Measurements from ENCODE around the gene LBX1. TPM values are rescaled to one million over a fixed set of nuclear protein-coding genes. Genes with fewer than 3 reads are reported as not detected.
A peak's percentile ranks its signal among the peaks of the same experiment; 100 is the strongest.
"Not testable (repeated sequence)": the region's sequence is repeated elsewhere in the genome, so short reads cannot be mapped to it uniquely, and the experiment has no call there.

LBX1 gene
- total RNA-seq, 1 donor from 2014 or later: 4.7 TPM

GRCh38 chr10:101216207-101217043, 12.8 kb downstream of the LBX1 start:
- peak overlapping the region; percentile 77 for H3K4me3 Mint-ChIP-seq
- H3K9me3 Mint-ChIP-seq: no peaks in the 10 kb centered on the region
- H3K4me1 Mint-ChIP-seq (ENCODE audit: unreplicated experiment): peaks cover 16% of the 10 kb centered on the region
- peak overlapping the region; percentile 55 for H3K27ac Mint-ChIP-seq
- peaks cover 94% of the 10 kb centered on the region for H3K27me3 Mint-ChIP-seq
- no peak for DNase-seq (ENCODE audit: extremely low spot score, unreplicated experiment)
- TF ChIP-seq CTCF (conservative IDR thresholded peaks at IDR 0.05): no peak
- H3K36me3 Mint-ChIP-seq: peaks cover 2% of the 10 kb centered on the region

DNA sequence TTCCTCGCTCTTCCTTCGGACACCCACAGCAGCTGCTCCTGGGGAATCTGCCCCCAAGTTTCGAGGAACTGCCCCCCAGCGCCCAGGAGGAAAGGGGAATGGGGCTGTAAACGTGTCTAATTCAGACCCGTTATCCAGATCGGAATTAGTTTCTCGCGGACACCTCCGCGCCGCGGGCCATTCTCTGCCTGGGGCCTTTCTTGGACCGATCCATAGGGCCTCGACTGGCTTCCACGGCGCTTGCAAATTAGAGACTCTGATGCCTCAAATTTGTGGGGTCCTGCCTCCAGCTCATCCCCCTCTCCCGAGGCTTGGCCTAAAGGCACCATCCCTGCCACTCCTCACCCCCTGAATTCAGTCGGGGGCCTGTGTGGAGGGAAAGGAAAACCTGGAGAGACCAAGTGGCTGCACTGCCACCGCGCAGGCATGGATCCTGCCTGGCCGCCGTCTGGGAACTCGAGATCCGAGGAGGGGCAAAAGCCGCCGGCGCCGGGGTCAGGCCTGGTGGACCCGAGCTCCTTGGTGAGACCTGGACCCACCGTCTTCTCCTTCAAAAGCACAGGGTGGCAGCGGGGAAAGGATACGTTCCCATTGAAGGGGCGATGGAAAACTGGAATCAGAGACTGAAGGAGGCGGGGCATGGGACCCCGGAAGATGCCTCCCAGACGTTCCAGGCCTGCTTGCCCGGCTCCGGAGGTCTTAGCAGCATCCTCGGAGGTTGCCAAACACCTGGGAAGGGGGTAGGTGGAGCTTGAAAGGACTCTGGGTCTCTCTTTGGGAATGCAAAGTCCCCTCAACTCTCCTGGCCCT, 13.7 kb downstream of the LBX1 start:
- Mint-ChIP-seq H3K9me3 (no peaks in the 10 kb centered on the region), H3K4me1 (ENCODE audit: unreplicated experiment) (peaks cover 14% of the 10 kb centered on the region), H3K27me3 (peaks cover 94% of the 10 kb centered on the region), H3K36me3 (no peaks in the 10 kb centered on the region), H3K4me3 (peak overlapping the region; percentile 83), H3K27ac (no peak overlapping the region)
- DNase-seq (ENCODE audit: extremely low spot score, unreplicated experiment): no peak
- TF ChIP-seq CTCF (conservative IDR thresholded peaks at IDR 0.05): no peak

GRCh38 chr10:101214446-101215396, 14.5 kb downstream of the LBX1 start:
- Mint-ChIP-seq H3K36me3 (no peaks in the 10 kb centered on the region), H3K4me3 (peak overlapping the region; percentile 83), H3K9me3 (no peaks in the 10 kb centered on the region), H3K27ac (no peak overlapping the region), H3K4me1 (ENCODE audit: unreplicated experiment) (peaks cover 14% of the 10 kb centered on the region), H3K27me3 (peaks cover 94% of the 10 kb centered on the region)
- peak; percentile 98 for TF ChIP-seq CTCF (conservative IDR thresholded peaks at IDR 0.05)
- no peak for DNase-seq (ENCODE audit: extremely low spot score, unreplicated experiment)

- H3K36me3 Mint-ChIP-seq: no peaks in the 10 kb centered on the region
- TF ChIP-seq CTCF (conservative IDR thresholded peaks at IDR 0.05): no peak
- no peaks in the 10 kb centered on the region for H3K4me1 Mint-ChIP-seq (ENCODE audit: unreplicated experiment)
- no peaks in the 10 kb centered on the region for H3K9me3 Mint-ChIP-seq
- H3K27me3 Mint-ChIP-seq: peaks cover 75% of the 10 kb centered on the region
- no peak overlapping the region for H3K4me3 Mint-ChIP-seq
- no peak overlapping the region for H3K27ac Mint-ChIP-seq
- no peak for DNase-seq (ENCODE audit: extremely low spot score, unreplicated experiment)
These were observed 20.7 kb downstream of the LBX1 start for GRCh38 chr10:101208543-101208942.

- no peaks in the 10 kb centered on the region for H3K4me1 Mint-ChIP-seq (ENCODE audit: unreplicated experiment)
- DNase-seq (ENCODE audit: extremely low spot score, unreplicated experiment): no peak
- no peaks in the 10 kb centered on the region for H3K9me3 Mint-ChIP-seq
- H3K27ac Mint-ChIP-seq: no peak overlapping the region
- no peak for TF ChIP-seq CTCF (conservative IDR thresholded peaks at IDR 0.05)
- H3K27me3 Mint-ChIP-seq: peaks cover 77% of the 10 kb centered on the region
- no peak overlapping the region for H3K4me3 Mint-ChIP-seq
- no peaks in the 10 kb centered on the region for H3K36me3 Mint-ChIP-seq
These were observed 22.2 kb downstream of the LBX1 start for GRCh38 chr10:101207026-101207425.

GRCh38 chr10:101202667-101203066, 26.6 kb downstream of the LBX1 start:
- H3K4me3 Mint-ChIP-seq; H3K36me3 Mint-ChIP-seq; H3K9me3 Mint-ChIP-seq; H3K4me1 Mint-ChIP-seq (ENCODE audit: unreplicated experiment); H3K27ac Mint-ChIP-seq; DNase-seq (ENCODE audit: extremely low spot score, unreplicated experiment): not testable (repeated sequence)
- peaks cover 71% of the 10 kb centered on the region for H3K27me3 Mint-ChIP-seq

DNA sequence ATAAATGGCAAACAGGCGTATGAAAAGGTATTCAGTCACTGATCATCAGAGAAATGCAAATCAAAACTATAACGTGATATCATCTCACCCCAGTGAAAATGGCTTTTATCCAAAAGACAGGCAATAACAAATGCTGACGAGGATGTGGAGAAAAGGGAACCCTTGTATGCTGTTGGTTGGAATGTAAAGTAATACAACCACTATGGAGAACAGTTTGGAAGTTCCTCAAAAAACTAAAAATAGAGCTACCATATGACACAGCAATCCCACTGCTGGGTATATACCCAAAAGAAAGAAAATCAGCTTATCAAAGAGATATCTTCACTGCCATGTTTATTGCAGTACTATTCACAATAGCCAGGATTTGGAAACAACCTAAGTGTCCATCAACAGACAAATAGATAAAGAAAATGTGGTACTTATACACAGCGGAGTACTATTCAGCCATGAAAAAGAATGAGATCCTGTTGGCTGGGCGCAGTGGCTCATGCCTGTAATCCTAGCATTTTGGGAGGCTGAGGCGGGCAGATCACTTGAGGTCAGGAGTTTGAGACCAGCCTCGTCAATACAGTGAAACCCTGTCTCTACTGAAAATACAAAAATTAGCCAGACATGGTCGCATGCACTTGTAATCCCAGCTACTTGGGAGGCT, 30.8 kb downstream of the LBX1 start:
- H3K4me1 Mint-ChIP-seq (ENCODE audit: unreplicated experiment); H3K36me3 Mint-ChIP-seq; H3K4me3 Mint-ChIP-seq; H3K27ac Mint-ChIP-seq; DNase-seq (ENCODE audit: extremely low spot score, unreplicated experiment); H3K9me3 Mint-ChIP-seq: not testable (repeated sequence)
- H3K27me3 Mint-ChIP-seq: peaks cover 73% of the 10 kb centered on the region
